HepG2 (cell line): ENCODE measurements around the gene PRH2. TPM values are rescaled to one million over a fixed set of nuclear protein-coding genes. Genes with fewer than 3 reads are reported as not detected.

ENCODE experiments used
- ATAC-seq: fragments of 200-7000 bp; cut with Tn5 transposase; 3 replicates; pipeline ENCODE4 v1.9.1; 2020; ENCODE audit warnings: mild to moderate bottlenecking, moderate library complexity
- BruUV-seq: library from RNA; stranded (reverse); fragments of 400-500 nt; replicated peaks from 2 replicates; lab custom pipeline; 2021; lab: Mats Ljungman, UMichigan
- CTCF ChIA-PET: fragments of 300-600 bp; formaldehyde crosslinking; extraction: SDS; loops from one replicate; lab custom pipeline; 2021; ENCODE audit warnings: low total read pairs, inconsistent platforms, low intra/inter-chr PET ratio; lab: Yijun Ruan, JAX
- POLR2A ChIA-PET: fragments of 350-600 bp; sonication (Branson Sonifier 250); formaldehyde crosslinking; loops from one replicate; lab custom pipeline; 2020; ENCODE audit warnings: antibody characterized with exemption, inconsistent platforms; lab: Yijun Ruan, JAX
- DNase-seq: peaks from one replicate; pipeline ENCODE4 v3.0.0-alpha.2; 2015; ENCODE audit warnings: low spot score
- FAIRE-seq: peaks from 3 replicates; lab custom pipeline; 2011; peaks lifted over from hg19 to GRCh38; lab: Jason Lieb, UNC
- H2AFZ ChIP-seq: one replicate; pipeline ENCODE4 v1.6.1; 2011; ENCODE audit warnings: low read length, inconsistent platforms
- H3K27ac ChIP-seq: fragments of 300-600 bp; 3 replicates; pipeline ENCODE4 v1.8.0; 2011; ENCODE audit warnings: mixed run types, mild to moderate bottlenecking, mixed read lengths, low read length, inconsistent platforms; ENCODE audit not compliant: insufficient read depth; ENCODE audit errors: extremely low read length
- H3K27me3 ChIP-seq, 2 experiments: fragments of 200-600 bp in 1 of 2; 2 replicates in 1 of 2; 3 replicates in 1 of 2; pipeline versions ENCODE4 v1.6.0 to v1.8.0; 2011; ENCODE audit warnings: low read length in 2 of 2, mild to moderate bottlenecking in 2 of 2, moderate library complexity in 2 of 2, inconsistent platforms in 1 of 2; ENCODE audit not compliant: insufficient read depth in 2 of 2, control insufficient read depth in 1 of 2
- H3K36me3 ChIP-seq, 2 experiments: fragments of 200-600 bp in 1 of 2; replicated peaks in 1 of 2; 2 replicates in 1 of 2; 3 replicates in 1 of 2; pipeline versions ENCODE4 v1.5.1 to v1.8.0; 2011; ENCODE audit warnings: low read length in 2 of 2, inconsistent platforms in 1 of 2; ENCODE audit not compliant: insufficient read depth in 2 of 2, control insufficient read depth in 1 of 2
- H3K4me1 ChIP-seq: 2 replicates; pipeline ENCODE4 v1.5.1; 2012; ENCODE audit warnings: low read length, inconsistent platforms; ENCODE audit not compliant: insufficient read depth
- H3K4me2 ChIP-seq: 2 replicates; pipeline ENCODE4 v1.6.0; 2011; ENCODE audit warnings: low read depth, low read length, inconsistent platforms
- H3K4me3 ChIP-seq, 3 experiments: fragments of 200-600 bp in 1 of 3; sonication (generic), shearing (Covaris generic) in 1 of 3; replicated peaks in 1 of 3; 2 replicates each; pipeline ENCODE4 v1.5.1; 2011 to 2016; ENCODE audit warnings: low read length in 3 of 3, inconsistent platforms in 2 of 3, low read depth in 2 of 3, mild to moderate bottlenecking in 2 of 3, control low read depth in 1 of 3, mixed read lengths in 1 of 3; ENCODE audit not compliant: insufficient read depth in 1 of 3
- H3K79me2 ChIP-seq: one replicate; pipeline ENCODE4 v1.6.1; 2011; ENCODE audit warnings: low read length, inconsistent platforms; ENCODE audit not compliant: insufficient read depth
- H3K9ac ChIP-seq: 2 replicates; pipeline ENCODE4 v1.6.0; 2011; ENCODE audit warnings: mild to moderate bottlenecking, low read depth, low read length, inconsistent platforms; ENCODE audit not compliant: insufficient read depth
- H3K9me3 ChIP-seq: 2 replicates; pipeline ENCODE4 v1.5.1; 2012; ENCODE audit warnings: mild to moderate bottlenecking, low read length
- H4K20me1 ChIP-seq: 2 replicates; pipeline ENCODE4 v1.6.0; 2011; ENCODE audit warnings: inconsistent platforms, mild to moderate bottlenecking, low read length, moderate library complexity; ENCODE audit not compliant: insufficient read depth
- ATF1 ChIP-seq: IDR thresholded peaks from 2 replicates; pipeline ENCODE4 v1.6.1; 2016; ENCODE audit warnings: mild to moderate bottlenecking, control low read depth
- CERS6 ChIP-seq: sonication (generic); formaldehyde crosslinking; IDR thresholded peaks from 2 replicates; pipeline ENCODE4 v1.5.0; 2020; ENCODE audit warnings: missing genetic modification reagents
- HNF1A ChIP-seq, 2 experiments: sonication (generic) in 1 of 2; formaldehyde crosslinking in 1 of 2; IDR thresholded peaks; 2 replicates each; pipeline versions ENCODE4 v1.4.0 to v1.6.1; 2016 to 2020; ENCODE audit warnings: borderline replicate concordance in 1 of 2, low read depth in 1 of 2, mild to moderate bottlenecking in 1 of 2, missing genetic modification reagents in 1 of 2
- ZNF256 ChIP-seq: sonication (generic); formaldehyde crosslinking; conservative IDR thresholded peaks from 2 replicates; pipeline ENCODE4 v1.4.0; 2020; ENCODE audit warnings: missing genetic modification reagents
- ZNF562 ChIP-seq: sonication (generic); formaldehyde crosslinking; IDR thresholded peaks from 2 replicates; pipeline ENCODE4 v1.8.0; 2022; ENCODE audit warnings: missing genetic modification reagents, borderline replicate concordance
- ZNF772 ChIP-seq: sonication (generic); formaldehyde crosslinking; IDR thresholded peaks from 2 replicates; pipeline ENCODE4 v1.5.0; 2020; ENCODE audit warnings: mild to moderate bottlenecking, missing genetic modification reagents
- whole genome bisulfite sequencing: methylation state at CpG from one replicate; pipeline ENCODE4 v1.1.6; 2017; ENCODE audit warnings: low lambda C conversion rate; 5-methylcytosine and 5-hydroxymethylcytosine counted together
- in situ Hi-C: cut with HindIII; loops from 2 replicates; pipeline ENCODE4 v1.10.0; 2017; ENCODE audit warnings: low pct_unique_long_range_greater_than_20kb; ENCODE audit not compliant: extremely low pct_ligation_motif_present
- intact Hi-C: fragments of 100-400 bp; cut with micrococcal nuclease; formaldehyde crosslinking; loops from one replicate; pipeline ENCODE4 v1.10.0; 2022; ENCODE audit not compliant: unreplicated experiment
- polyA plus RNA-seq, 8 experiments: library from polyadenylated mRNA; depleted of rRNA in 3 of 8; stranded (reverse) in 7 of 8; unstranded in 1 of 8; fragments of >200 nt; fragmentation: Illumina TruSeq in 4 of 8; extraction: Trizol in 4 of 8; gene quantifications; 2 replicates each; pipeline versions ENCODE4 v1.2.1 to v1.2.3, GENCODE V29; 2011 to 2016; ENCODE audit warnings: low read depth in 4 of 8, missing spikeins in 1 of 8, mixed read lengths in 1 of 8; ENCODE audit not compliant: insufficient read depth in 1 of 8
- total RNA-seq, 5 experiments: library from RNA; depleted of rRNA; stranded (reverse); fragments of >200 nt; fragmentation: Illumina TruSeq; extraction: Trizol; gene quantifications; 2 replicates each; pipeline ENCODE4 v1.2.3, GENCODE V29; 2016; ENCODE audit warnings: low read depth in 1 of 5

The PRH2 gene
- total and polyA plus RNA-seq, 2 of the 13 experiments (the other 11 are each of a cell fraction or from before 2014, with no cell fraction given), result 0.24 to 0.48 TPM

- Histone ChIP-seq H3K36me3 (peaks cover 0 to 4% of the 10 kb centered on the region in 2 experiments; a peak in 1 of 5 replicates), H3K79me2 (no peaks in the 10 kb centered on the region), H3K4me1 (no peaks in the 10 kb centered on the region), H3K27ac (no peak overlapping the region), H3K9ac (no peak overlapping the region), H3K4me3 (no peak overlapping the region), H2AFZ (no peak overlapping the region), H3K9me3 (no peaks in the 10 kb centered on the region), H4K20me1 (no peaks in the 10 kb centered on the region), H3K27me3 (no peaks in the 10 kb centered on the region), H3K4me2 (no peak overlapping the region)
- ATAC-seq (no peak), DNase-seq (no peak), FAIRE-seq (no peak)
- intact Hi-C loops, result no loop called here
- POLR2A ChIA-PET, result no interaction called here
- CTCF ChIA-PET, result no interaction called here
- BruUV-seq, result no TSS peak
- in situ Hi-C loops, result no loop called here
- WGBS, result 91% methylated on average over 2 of the region's 2 CpGs
- no peak for TF ChIP-seq ZNF562 (CRISPR knock-in tag)
- TF ChIP-seq ZNF256, result no peak
- no peak for TF ChIP-seq ATF1 (CRISPR knock-in tag)
- TF ChIP-seq HNF1A (IDR thresholded peaks at IDR 0.05; ENCODE audit: low read depth), result no peak
- TF ChIP-seq HNF1A (CRISPR knock-in tag; IDR thresholded peaks at IDR 0.05; ENCODE audit: borderline replicate concordance), result no peak
- no peak for TF ChIP-seq ZNF772
- no peak for TF ChIP-seq CERS6 (CRISPR knock-in tag)
Observed at GRCh38 chr12:10967409-10967808, 38.4 kb downstream of the PRH2 start.
